ENCODE data around the gene ST6GAL2.

Gene ST6GAL2

GRCh38 chr2:106863387-106863786 lies 22.6 kb downstream of the ST6GAL2 start:
- DNase-seq, result no peak

- DNase-seq, result no peak
Measured at GRCh38 chr2:106859498-106859897, 26.5 kb downstream of the ST6GAL2 start.

GRCh38 chr2:106858810-106859209 lies 27.2 kb downstream of the ST6GAL2 start:
- DNase-seq, result no peak

- DNase-seq, result no peak
Measured at GRCh38 chr2:106857882-106858478, 28.0 kb downstream of the ST6GAL2 start.

- no peak for DNase-seq
Measured at GRCh38 chr2:106853631-106854030, 32.3 kb downstream of the ST6GAL2 start.

GRCh38 chr2:106851881-106852501 lies 34.0 kb downstream of the ST6GAL2 start:
- DNase-seq, result no peak

GRCh38 chr2:106851087-106851874 lies 34.7 kb downstream of the ST6GAL2 start:
- DNase-seq, result no peak

GRCh38 chr2:106849253-106849652 lies 36.7 kb downstream of the ST6GAL2 start:
- DNase-seq, result no peak

GRCh38 chr2:106847366-106847765 lies 38.6 kb downstream of the ST6GAL2 start:
- DNase-seq, result no peak

- no peak for DNase-seq
Measured at GRCh38 chr2:106845716-106846115, 40.3 kb downstream of the ST6GAL2 start.

- no peak for DNase-seq
Measured at GRCh38 chr2:106843910-106844250, 42.1 kb downstream of the ST6GAL2 start.

- DNase-seq, result no peak
Measured at GRCh38 chr2:106843001-106843909, 42.7 kb downstream of the ST6GAL2 start.

- DNase-seq, result no peak
Measured at GRCh38 chr2:106841886-106842645, 43.9 kb downstream of the ST6GAL2 start.

GRCh38 chr2:106840818-106841217 lies 45.1 kb downstream of the ST6GAL2 start:
- DNase-seq, result no peak

GRCh38 chr2:106839849-106840595 lies 45.9 kb downstream of the ST6GAL2 start:
- DNase-seq, result peak; percentile 71

- DNase-seq, result no peak
Measured at GRCh38 chr2:106833256-106833655, 52.7 kb downstream of the ST6GAL2 start.

GRCh38 chr2:106831816-106832569 lies 54.0 kb downstream of the ST6GAL2 start:
- DNase-seq, result no peak

GRCh38 chr2:106831241-106831640 lies 54.7 kb downstream of the ST6GAL2 start:
- no peak for DNase-seq

- DNase-seq, result no peak
Measured at GRCh38 chr2:106830191-106830590, 55.8 kb downstream of the ST6GAL2 start.

- no peak for DNase-seq
Measured at GRCh38 chr2:106828119-106828518, 57.8 kb downstream of the ST6GAL2 start.

GRCh38 chr2:106827158-106827557 lies 58.8 kb downstream of the ST6GAL2 start:
- no peak for DNase-seq

All from retina (tissue), 1 donor.